Omental fat pad (tissue), 4 donors: ENCODE data around the gene AMELX. TPM values are rescaled to one million over a fixed set of nuclear protein-coding genes. Genes with fewer than 3 reads are reported as not detected.

ENCODE experiments used
- ATAC-seq: fragments of 150-250 bp; one replicate; pipeline ENCODE4 v1.9.1; 2016; ENCODE audit warnings: mild to moderate bottlenecking, moderate library complexity; ENCODE audit not compliant: low FRiP score
- DNase-seq: peaks from one replicate; pipeline ENCODE4 v3.0.0-alpha.2; 2019; ENCODE audit warnings: low spot score
- CTCF ChIP-seq, 3 donors: fragments of 450-650 bp; IDR thresholded peaks; one replicate each; pipeline ENCODE4 v1.5.1; 2016 to 2017; ENCODE audit warnings: antibody characterized with exemption in 3 of 3, mild to moderate bottlenecking in 3 of 3, moderate library complexity in 2 of 3
- total RNA-seq, 4 donors: library from RNA; depleted of rRNA; stranded (reverse); fragments of >200 nt; gene quantifications; one replicate each; pipeline ENCODE4 v1.1.0, GENCODE V29; 2016

The AMELX gene
- not detected for total RNA-seq

- ATAC-seq (no peak), DNase-seq (no peak)
- no peak for TF ChIP-seq CTCF (IDR thresholded peaks at IDR 0.05)
Observed at GRCh38 chrX:11293113-11293512, at the start of gene AMELX. AMELX (plus strand) TSS chrX:11293413; CDS start chrX:11294789, 1,376 bp downstream.

DNA sequence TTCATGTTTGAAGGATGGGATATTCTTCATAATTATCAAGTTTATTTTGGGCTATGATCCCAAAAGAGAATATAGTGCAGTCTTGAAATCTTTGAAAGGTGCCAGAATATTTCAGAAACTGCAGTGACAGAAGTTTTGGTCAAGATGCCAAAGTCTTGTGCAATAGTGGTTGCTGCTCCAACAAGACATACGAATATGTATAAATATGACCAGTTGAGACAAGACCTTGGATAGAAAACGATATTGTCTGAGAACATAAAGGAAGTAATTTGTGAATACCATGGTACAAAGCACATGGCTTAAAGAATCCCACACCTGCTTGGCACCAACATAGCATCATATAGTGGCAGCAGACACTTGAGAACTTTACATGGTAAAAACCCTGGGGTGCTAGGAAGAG is 48.6 kb upstream of the AMELX start:
- DNase-seq (no peak), ATAC-seq (no peak)
- no peak for TF ChIP-seq CTCF (IDR thresholded peaks at IDR 0.05)

- DNase-seq = no peak
- no peak for TF ChIP-seq CTCF (IDR thresholded peaks at IDR 0.05)
- no peak for ATAC-seq
Observed at GRCh38 chrX:11254417-11255109, 38.6 kb upstream of the AMELX start.

DNA sequence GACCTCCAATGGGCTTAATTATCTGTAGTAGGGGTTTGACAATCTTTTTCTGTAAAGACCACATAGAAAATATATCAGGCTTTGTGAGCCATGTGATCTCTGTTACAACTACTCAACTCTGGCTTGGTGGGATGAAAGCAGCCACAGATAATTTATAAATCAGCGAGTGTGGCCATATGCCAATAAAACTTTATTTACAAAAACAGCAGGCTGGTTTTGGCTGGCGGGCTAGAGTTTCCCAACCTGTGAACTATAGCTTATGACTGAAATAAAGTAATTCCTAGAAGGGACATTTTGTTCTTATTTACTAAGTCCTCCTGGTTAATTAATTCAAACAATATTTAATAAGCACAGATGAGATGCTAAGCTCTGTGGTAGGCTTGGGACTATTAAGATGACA is 35.9 kb upstream of the AMELX start:
- ATAC-seq (no peak), DNase-seq (no peak)
- TF ChIP-seq CTCF (IDR thresholded peaks at IDR 0.05) = no peak

GRCh38 chrX:11257711-11258110 is 35.5 kb upstream of the AMELX start:
- DNase-seq = no peak
- ATAC-seq = no peak
- TF ChIP-seq CTCF (IDR thresholded peaks at IDR 0.05) = no peak

DNA sequence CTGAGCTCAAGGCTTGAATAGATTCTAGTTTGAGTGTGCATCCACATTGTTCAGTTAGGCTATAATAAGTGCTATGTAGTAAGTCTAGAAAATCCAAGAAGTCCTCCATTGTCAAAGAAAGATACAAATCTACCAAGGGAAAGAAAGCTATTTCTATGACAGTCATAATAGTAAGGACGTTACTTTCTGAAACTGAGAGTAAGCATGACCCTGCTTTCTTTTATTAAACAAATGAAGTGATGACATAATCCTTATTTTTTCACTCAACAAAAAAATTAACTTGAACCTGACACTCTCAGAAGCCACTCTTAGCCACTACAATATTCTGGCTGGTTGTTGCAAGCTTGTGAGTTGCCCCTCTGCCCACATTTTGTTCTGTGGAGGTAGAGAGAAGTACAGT is 33.8 kb upstream of the AMELX start:
- ATAC-seq (no peak), DNase-seq (no peak)
- no peak for TF ChIP-seq CTCF (IDR thresholded peaks at IDR 0.05)

- ATAC-seq (no peak), DNase-seq (no peak)
- TF ChIP-seq CTCF (IDR thresholded peaks at IDR 0.05) = no peak
Observed at GRCh38 chrX:11261260-11261659, 32.0 kb upstream of the AMELX start.
